Mammary epithelial cell (primary cell): Measurements from ENCODE around the gene GLRA3.

Source experiments
- CTCF ChIP-seq, 2 donors: IDR thresholded peaks in 1 of 2; conservative IDR thresholded peaks in 1 of 2; 2 replicates each; pipeline ENCODE4 v1.5.1; 2011 to 2012; ENCODE audit warnings: inconsistent platforms in 2 of 2, low read length in 2 of 2, mild to moderate bottlenecking in 2 of 2, control low read depth in 1 of 2, low read depth in 1 of 2; ENCODE audit not compliant: insufficient read depth in 1 of 2; ENCODE audit errors: extremely low read depth in 1 of 2
- EZH2 ChIP-seq: IDR thresholded peaks from 2 replicates; pipeline ENCODE4 v1.6.1; 2012; ENCODE audit warnings: low read length, inconsistent platforms, borderline replicate concordance

- TF ChIP-seq CTCF (conservative IDR thresholded peaks at IDR 0.05 in 1 of 2, IDR thresholded peaks at IDR 0.05 in 1 of 2; ENCODE audit: extremely low read depth in 1 of 2, insufficient read depth in 1 of 2, low read depth in 1 of 2, low read length in 2 of 2), result no peak
- TF ChIP-seq EZH2, result no peak
These were observed 217.3 kb downstream of the GLRA3 start for GRCh38 chr4:174611792-174612191.
